ENCODE measurements around the gene INPP5B.
"Not testable (repeated sequence)": the region's sequence is repeated elsewhere in the genome, so short reads cannot be mapped to it uniquely, and the experiment has no call there.

Gene INPP5B

DNA sequence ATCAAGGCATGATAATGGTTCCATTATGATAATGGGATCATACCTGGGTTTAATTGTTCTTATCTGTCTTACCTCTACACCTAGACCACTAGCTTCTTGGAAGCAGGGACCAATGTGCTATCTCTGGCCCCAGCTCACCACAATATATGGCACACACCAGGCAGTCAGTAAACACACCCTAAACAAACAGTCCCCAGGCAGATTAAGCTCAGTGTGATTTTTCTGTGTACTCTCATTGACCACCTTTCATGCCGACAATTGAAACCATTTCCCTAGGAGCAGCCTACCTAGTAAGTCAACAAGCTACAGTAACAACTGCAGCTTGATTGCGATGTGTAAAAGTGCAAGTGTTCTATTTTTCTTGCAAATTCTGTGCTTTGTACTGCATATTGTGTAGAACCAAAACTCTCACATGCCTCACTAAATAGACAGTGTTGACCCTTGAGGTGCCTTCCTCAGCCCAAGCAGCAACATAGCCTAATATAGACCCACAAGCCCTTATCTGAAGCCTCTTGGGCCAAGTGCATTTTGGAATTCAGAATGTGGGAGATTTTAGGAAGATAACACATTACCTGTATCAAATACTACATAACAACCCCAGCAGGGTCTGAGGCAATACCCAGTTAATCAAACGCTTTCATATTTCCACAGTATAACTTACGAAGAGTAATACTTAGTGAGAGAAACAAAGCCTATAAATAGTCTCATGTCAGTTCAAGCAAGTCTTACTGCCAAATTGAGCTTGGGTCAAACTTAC, 32.0 kb downstream of the INPP5B start:
- no peak for DNase-seq (ENCODE audit: low read depth in 2 of 2)

DNA sequence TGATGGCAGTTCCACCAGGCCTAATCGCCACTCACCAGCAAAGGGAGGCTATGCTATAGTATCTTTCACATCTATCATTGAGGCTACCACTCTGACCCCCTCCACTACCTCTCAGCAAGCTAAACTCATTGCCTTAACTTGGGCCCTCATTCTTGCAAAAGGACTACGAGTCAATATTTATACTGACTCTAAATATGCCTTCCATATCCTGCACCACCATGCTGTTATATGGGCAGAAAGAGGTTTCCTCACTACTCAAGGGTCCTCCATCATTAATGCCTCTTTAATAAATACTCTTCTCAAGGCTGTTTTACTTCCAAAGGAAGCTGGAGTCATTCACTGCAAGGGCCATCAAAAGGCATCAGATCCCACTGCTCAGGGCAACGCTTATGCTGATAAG, 35.4 kb downstream of the INPP5B start:
- not testable (repeated sequence) for DNase-seq (ENCODE audit: low read depth in 2 of 2)

DNA sequence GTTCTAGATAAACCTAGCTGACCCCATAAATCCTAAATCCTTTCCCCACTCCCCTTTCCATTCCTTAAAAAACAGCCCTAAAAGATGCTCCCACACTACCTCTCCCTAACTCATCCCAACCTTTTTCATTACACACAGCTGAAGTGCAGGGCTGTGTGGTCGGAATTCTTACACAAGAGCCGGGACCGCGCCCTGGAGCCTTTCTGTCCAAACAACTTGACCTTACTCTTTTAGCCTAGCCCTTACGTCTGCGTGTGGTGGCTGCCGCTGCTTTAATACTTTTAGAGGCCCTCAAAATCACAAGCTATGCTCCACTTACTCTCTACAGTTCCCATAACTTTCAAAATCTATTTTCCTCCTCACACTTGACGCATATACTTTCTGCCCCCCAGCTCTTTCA, 36.0 kb downstream of the INPP5B start:
- not testable (repeated sequence) for DNase-seq (ENCODE audit: low read depth in 2 of 2)

DNA sequence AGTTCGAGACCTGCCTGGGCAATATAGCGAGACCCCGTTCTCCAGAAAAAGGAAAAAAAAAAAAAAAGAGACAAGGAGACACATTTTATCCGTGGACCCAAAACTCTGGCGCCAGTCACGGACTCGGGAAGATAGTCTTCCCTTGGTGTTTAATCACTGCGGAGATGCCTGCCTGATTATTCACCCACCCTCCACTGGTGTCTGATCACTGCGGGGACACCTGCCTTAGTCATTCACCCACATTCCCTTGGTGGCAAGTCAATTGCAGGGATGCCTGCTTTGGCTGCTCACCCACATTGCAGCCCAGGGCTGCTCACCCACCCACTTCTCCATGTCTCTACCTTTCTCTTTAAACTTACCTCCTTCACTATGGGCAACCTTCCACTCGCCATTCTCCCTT, 38.3 kb downstream of the INPP5B start:
- DNase-seq (ENCODE audit: low read depth in 2 of 2) = not testable (repeated sequence)

DNA sequence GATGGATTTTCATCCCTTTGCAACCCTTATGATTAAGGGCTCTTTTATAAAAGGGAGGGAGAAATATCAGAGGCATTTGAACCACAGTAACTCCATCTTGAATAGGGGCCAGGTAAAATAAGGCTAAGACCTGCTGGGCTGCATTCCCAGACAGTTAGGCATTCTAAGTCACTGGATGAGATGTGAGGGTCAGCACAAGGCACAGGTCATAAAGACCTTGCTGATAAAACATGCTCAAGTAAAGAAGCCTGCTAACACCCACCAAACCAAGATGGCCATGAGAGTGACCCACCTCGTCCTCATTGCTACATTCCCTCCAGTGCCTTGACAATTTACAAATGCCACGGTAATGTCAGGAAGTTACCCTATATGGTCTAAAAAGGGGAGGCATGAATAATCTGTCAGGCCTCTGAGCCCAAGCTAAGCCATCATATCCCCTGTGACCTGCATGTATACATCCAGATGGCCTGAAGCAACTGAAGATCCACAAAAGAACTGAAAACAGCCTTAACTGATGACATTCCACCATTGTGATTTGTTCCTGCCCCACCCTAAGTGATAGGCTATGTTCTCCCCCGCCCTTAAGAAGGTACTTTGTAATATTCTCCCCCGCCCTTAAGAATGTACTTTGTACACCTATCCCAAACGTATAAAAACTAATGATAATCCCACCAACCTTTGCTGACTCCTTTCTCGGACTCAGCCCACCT, 39.3 kb downstream of the INPP5B start:
- DNase-seq (ENCODE audit: low read depth in 2 of 2) = not testable (repeated sequence)

DNA sequence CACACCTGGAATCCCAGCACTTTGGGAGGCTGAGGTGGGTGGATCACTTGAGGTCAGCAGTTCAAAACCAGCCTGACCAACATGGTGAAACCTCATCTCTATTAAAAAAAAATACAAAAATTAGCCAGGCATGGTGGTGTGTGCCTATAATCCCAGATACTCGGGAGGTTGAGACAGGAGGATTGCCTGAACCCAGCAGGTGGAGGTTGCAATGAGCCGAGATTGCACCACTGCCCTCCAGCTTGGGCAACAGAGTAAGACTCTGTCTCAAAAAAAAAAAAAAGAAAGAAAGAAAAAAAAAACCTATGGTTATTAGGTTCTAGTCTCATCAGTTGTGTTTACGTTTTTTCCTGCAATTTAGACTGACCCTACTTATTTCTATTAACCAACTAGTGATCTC, 40.3 kb downstream of the INPP5B start:
- not testable (repeated sequence) for DNase-seq (ENCODE audit: low read depth in 2 of 2)

DNA sequence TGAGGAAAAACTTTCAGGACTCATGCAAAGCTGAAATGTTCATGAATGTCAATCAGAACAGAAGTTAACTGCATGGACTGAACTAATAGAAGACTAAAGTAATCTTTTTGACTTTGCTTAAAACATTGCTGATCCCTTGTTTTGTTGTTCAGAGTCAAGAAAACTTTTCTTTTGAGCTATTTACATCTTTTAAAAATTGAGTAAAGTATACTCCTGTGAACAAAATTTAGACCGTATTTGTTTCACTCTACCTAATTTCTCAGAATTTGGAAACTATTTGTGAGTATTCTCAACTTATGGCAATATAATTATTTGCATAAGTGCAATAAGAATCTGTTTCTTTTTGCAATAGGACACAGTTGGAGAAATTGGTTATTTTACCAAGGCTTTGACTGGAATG, 41.1 kb downstream of the INPP5B start:
- DNase-seq (ENCODE audit: low read depth in 2 of 2) = no peak

DNA sequence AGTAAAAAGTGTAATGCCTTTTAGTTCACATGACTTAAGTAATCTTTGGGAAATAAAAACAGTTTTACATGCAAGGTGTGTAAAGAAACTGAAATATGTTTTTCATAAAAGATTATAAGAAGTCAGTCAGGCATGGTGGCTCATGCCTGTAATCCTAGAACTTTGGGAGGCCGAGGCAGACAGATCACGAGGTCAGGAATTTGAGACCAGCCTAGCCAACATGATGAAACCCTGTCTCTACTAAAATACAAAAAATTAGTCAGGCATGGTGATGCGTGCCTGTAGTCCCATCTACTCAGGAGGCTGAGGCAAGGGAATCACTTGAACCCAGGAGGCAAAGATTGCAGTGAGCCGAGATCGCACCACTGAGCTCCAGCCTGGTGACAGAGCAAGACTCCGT, 42.9 kb downstream of the INPP5B start:
- DNase-seq (ENCODE audit: low read depth in 2 of 2) = not testable (repeated sequence)

DNA sequence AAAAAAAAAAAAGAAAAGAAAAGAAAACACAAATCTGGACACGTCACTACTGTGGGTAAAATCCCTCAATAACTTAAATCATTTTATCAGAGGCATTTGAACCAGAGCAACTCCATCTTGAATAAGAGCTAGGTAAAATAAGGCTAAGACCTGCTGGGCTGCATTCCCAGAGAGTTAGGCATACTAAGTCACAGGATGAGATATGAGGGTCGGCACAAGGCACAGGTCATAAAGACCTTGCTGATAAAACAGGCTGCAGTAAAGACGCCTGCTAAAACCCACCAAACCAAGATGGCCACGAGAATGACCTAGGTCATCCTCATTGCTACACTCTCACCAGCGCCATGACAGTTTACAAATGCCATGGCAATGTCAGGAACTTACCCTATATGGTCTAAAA, 43.9 kb downstream of the INPP5B start:
- no peak for DNase-seq (ENCODE audit: low read depth in 2 of 2)

DNA sequence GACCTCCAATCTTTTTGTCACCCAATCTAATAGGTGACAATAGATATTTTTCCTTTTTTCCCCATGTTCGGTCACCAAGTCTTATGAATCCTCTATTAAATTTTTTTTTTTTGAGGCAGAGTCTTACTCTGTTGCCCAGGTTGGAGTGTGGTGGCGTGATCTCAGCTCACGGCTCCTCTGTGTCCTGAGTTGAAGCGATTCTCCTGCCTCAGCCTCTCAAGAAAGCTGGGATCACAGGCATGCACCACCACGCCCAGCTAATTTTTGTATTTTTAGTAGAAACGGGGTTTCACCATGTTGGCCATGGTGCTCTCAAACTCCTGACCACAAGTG, 45.0 kb downstream of the INPP5B start:
- no peak for DNase-seq (ENCODE audit: low read depth in 2 of 2)

DNA sequence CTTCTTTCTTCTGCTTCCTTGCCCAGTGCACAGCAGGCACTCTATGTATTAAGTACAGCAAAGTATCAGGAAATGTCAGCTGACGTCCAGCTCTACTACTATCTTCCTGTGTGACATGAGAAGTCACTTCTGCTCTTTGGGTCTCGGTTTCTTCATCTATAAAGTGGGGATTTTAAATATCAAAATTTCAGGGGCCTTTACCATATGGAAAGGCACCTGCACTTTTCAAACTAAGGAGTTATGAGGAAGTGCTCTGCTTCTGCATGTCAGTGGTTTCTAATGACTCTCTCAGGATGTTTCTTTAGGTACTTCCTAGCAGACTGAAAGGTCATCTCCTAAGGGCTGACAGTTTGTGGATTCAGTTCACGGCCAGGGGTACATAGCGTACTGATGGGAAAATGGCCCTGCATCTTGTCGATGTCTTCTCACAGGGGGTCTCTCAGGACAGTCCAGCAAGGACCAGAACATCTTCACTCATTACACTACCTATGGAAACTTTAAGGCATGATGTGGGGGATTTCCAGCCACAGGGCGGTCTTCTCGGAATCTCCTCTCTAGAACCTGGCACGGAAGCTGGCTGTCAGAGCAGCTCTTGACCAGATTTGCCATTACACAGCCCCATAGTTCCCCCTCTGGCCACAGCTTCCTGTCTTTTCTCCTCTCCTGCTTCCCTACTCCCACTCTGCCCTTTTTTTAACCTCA, 45.5 kb downstream of the INPP5B start:
- no peak for DNase-seq (ENCODE audit: low read depth in 2 of 2)

DNA sequence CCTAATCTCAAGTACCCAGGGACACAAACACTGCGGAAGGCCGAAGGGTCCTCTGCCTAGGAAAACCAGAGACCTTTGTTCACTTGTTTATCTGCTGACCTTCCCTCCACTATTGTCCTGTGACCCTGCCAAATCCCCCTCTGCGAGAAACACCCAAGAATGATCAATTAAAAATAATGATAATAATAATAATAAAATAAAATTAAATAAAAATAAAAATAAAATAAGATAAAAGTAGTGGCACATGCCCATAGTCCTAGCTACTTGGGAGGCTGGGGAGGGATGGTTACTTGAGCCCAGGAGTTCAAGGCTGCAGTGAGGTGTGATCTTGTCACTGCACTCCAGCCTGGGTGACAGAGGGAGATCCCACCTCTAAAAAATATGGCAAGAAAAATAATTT, 49.3 kb downstream of the INPP5B start:
- DNase-seq (ENCODE audit: low read depth in 2 of 2) = not testable (repeated sequence)

DNA sequence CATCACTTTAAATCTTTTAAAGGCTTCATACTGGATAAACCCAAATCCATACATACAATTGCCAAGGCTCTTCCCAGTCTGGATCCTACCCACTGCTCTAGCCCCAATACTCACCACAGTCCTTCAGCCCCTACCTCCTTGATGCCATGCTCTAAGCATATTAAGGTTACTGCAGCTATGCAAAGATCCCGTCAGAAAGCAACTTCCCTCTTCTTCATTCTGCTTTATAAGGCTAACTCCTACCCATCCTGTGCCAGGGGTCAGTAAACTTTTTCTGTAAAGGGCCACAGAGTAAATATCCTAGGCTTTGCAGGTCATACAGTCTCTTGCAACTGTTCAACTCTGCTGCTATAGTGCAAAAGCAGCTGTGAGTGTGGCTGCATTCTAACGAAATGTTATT, 53.2 kb downstream of the INPP5B start:
- DNase-seq (ENCODE audit: low read depth in 2 of 2) = no peak

DNA sequence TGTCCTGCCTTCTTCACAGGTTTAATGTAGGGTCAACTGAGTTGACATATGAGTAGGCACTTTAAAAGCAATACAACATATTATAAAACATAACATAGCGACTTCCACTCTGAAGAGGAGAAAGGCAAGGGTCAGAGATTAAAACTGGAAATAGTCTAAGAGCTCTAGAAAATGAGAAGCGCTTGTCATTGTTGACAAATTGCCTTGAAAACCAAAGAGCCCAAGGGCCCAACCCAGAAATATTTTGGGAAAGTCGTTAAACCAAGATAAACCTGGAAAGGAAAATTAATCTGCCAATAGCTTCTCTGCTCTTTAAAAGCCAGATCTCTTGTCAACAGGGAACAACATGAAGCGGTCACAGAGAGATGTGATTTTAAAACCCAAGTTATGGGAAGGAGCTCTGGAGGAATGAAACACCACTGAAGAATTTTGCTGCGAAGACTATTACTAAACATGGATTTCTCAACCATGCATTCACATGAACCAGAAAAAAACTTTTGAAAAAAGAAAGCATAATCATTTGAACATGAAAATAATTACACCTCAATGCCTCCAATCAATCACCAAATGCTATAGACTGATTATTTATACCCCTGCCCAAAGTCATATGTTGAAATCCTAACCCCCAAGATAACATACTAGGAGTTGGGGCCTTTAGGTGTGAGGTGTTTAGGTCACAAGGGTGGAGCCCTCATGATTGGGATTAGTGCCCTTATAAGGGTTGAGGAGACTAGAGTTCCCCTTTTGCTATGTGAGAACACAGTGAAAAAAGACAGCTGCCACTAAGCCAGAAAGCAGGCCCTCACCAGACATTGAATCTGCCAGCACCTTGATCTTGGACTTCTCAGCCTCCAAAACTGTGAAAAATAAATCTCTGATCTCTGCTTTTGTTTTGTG, 54.5 kb downstream of the INPP5B start:
- no peak for DNase-seq (ENCODE audit: low read depth in 2 of 2)

DNA sequence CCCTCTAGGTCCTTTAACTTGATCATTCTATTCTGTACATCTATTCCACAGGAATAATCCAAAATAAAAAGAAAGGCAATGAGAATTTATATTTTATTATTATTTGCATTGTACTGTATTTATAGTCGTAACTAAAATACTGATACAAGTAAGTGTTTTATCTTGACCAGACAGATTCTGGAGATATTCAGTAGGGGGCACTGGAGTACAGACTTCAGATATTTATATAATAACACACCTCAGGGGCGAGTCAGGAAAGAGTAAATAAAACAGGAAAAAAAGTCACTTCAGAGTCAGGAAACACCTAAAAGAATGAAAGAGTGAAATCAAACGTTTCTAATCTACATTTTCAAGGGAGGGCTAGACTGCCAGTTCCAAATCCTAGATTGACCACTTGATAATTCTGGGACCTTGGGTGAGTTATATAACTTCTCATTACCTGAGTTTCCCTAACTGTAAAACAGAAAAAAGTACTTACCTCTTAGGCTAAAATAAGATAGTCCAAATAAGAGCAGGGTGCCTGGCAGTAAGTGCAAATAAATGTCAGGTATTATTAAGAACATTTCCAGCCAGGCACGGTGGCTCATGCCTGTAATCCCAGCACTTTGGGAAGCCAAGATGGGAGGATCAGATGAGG, 56.4 kb downstream of the INPP5B start:
- no peak for DNase-seq (ENCODE audit: low read depth in 2 of 2)

DNA sequence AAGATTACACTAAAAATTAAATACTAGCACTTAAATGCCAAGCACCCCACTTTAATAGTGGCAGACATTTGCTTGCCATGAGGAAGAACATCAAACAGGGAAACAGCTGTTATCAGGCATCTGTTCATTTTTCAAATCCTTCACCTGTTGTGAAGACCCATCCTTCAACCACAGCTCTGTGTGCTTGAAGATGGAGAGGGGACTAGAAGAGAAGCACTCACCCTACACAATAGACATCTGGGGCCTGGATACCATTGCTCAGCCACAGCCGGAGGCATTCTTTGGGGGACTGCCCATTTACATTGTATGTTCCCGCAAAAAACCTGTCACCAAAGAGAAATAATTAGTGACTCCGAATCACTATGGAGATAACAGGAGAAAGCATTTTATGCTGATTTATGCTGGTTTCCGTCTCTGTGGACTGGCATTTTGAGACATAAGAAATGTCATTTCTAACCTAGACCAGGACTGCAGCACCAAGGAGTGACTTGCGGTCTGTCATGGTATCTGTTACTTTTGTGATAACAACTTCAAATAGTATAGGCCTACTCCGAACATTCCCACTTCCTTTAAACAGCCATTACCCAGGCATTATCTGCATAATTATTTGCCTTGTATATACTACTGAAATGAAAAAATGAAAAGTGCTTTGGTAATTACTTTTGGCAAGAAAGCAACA, 58.7 kb downstream of the INPP5B start:
- DNase-seq (ENCODE audit: low read depth in 2 of 2) = no peak

DNA sequence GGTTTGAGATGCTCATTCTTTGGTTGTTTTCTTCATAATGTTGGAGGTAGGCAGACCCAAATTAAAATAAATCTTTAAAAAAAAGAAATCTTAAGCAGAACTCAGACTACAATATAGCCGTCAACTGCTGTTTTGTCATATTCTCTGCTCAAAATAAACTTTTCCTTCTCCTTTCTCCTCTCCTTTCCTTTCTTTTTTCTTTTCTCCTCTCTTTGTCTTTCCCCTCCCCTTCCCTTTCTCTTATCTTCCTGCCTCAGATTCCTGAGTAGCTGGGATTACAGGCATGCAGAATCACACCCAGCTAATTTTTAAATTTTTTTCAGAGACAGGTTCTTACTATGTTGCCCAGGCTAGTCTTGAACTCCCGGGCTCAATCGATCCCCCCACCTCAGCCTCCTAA, 62.7 kb downstream of the INPP5B start:
- DNase-seq (ENCODE audit: low read depth in 2 of 2) = no peak

DNA sequence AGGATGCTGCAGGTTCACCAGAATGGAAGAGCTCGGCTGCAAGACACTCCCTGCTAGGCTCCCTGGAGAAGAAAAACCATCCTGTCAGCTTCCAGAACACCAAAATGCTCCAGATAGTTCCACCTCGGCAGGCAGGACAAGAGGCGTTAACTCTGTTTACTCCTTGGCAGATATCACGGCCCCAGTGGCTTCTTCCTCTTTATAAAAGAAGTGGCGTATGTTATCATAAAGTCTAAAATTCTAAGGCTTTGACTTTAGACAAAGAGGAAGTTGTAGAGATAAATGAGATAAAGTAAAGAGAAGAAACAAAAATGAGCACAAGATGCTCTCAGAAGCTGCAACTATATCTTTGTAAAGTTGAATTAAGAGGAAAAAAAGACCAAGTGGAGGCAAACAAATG, 63.2 kb downstream of the INPP5B start:
- DNase-seq (ENCODE audit: low read depth in 2 of 2) = no peak

DNA sequence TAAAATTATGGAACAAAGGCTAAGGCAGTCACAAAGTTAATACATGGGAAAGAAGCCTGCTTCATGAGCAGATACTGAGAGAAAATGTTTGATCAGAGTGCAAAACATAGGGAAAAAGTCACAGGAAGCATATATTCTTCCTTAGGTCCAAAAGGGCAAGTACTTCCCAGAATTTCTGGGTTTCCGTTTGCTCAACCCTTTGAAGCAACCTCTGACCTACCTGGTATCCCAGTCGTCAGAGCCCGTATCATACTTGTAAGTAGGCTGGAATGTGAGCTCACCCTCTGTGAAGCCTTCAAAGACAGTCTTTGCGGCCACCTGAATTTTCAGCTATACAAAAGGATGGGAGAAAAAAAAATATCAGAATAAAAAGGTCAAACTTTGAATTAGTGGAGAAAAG, 67.0 kb downstream of the INPP5B start:
- DNase-seq (ENCODE audit: low read depth in 2 of 2) = no peak

DNA sequence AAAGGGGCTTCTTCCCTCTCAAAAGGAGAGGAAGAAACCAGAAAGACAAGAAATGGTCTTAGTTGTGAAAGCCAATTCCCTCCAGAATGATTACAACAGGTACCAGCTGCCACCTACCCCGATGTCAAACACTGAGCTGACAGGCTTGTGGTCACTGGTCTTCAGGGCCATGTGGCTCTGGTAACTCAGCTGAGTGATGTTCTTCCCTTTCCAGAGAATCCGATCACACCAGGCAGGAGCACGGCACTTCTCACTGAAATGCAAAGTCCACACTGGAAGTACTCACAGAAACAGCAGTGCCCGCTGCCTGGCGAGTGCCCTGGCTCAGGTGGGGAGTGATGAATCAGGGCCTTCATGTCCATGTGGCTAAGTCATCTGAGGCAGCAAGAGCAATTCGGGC, 68.8 kb downstream of the INPP5B start:
- DNase-seq (ENCODE audit: low read depth in 2 of 2) = no peak

DNA sequence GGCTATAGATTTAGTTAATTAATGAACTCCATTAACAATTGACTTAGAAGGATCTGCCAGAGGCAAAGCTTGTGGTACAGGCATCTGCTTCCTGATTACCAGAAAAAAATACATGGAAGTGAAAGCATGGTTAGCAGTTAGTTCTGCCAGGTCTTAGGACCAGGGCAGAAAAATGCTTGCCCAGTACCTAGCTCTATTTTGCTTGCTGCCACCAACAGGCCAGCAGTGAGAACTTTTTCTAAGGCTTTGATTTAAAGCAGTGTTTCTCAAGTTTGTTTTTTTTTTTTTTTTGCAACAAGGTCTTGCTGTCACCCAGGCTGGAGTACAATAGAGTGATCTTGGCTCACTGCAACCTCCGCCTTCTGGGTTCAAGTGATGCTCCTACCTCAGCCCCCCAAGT, 71.0 kb downstream of the INPP5B start:
- DNase-seq (ENCODE audit: low read depth in 2 of 2) = no peak
